Uterus (tissue), 4 donors: ENCODE measurements around the gene LRIT1. TPM values are rescaled to one million over a fixed set of nuclear protein-coding genes. Genes with fewer than 3 reads are reported as not detected.

Source experiments
- DNase-seq, 2 donors: peaks; one replicate each; pipeline ENCODE4 v3.0.0-alpha.2; 2019 to 2020
- H3K27ac ChIP-seq, 2 donors: fragments of 200-600 bp; sonication (generic); 1 replicate in 1 of 2; 2 replicates in 1 of 2; pipeline ENCODE4 v1.5.1; 2016 to 2018
- H3K27me3 ChIP-seq, 2 donors: fragments of 200-600 bp; sonication (generic); one replicate each; pipeline ENCODE4 v1.5.1; 2018 to 2019; ENCODE audit warnings: control low read depth in 1 of 2
- H3K36me3 ChIP-seq, 2 donors: fragments of 200-600 bp; sonication (generic); one replicate each; pipeline ENCODE4 v1.5.1; 2019; ENCODE audit warnings: control low read depth in 1 of 2
- H3K4me1 ChIP-seq, 2 donors: fragments of 200-600 bp; sonication (generic); one replicate each; pipeline ENCODE4 v1.5.1; 2018 to 2019; ENCODE audit warnings: control low read depth in 1 of 2
- H3K4me3 ChIP-seq, 2 donors: fragments of 200-600 bp; sonication (generic); 1 replicate in 1 of 2; 2 replicates in 1 of 2; pipeline ENCODE4 v1.5.1; 2018 to 2019; ENCODE audit warnings: mild to moderate bottlenecking in 1 of 2
- H3K9me3 ChIP-seq, 2 donors: fragments of 200-600 bp; sonication (generic); one replicate each; pipeline ENCODE4 v1.5.1; 2019; ENCODE audit warnings: control low read depth in 1 of 2
- CTCF ChIP-seq, 4 experiments: fragments of 200-600 bp in 2 of 4; fragments of 450-650 bp in 2 of 4; sonication (generic) in 2 of 4; IDR thresholded peaks; one replicate each; pipeline ENCODE4 v1.5.1; 2016 to 2019; ENCODE audit warnings: antibody characterized with exemption in 4 of 4, mild to moderate bottlenecking in 2 of 4, moderate library complexity in 1 of 4
- POLR2A ChIP-seq, 2 donors: fragments of 450-650 bp; IDR thresholded peaks; one replicate each; pipeline ENCODE4 v1.6.1; 2016; ENCODE audit warnings: antibody characterized with exemption in 2 of 2, mild to moderate bottlenecking in 1 of 2, moderate library complexity in 1 of 2
- intact Hi-C: fragments of 100-400 bp; cut with DNase I; formaldehyde crosslinking; loops from one replicate; pipeline ENCODE4 v1.15.1; 2023; ENCODE audit warnings: low total_unique reads
- total RNA-seq, 4 donors: library from RNA; depleted of rRNA in 3 of 4; stranded (reverse); fragments of >200 nt in 3 of 4; gene quantifications; one replicate each; pipeline versions ENCODE4 v1.1.0 to v1.2.4, GENCODE V29; 2014 to 2023
- donor health status: DM: yes; HTN: yes; CAD: no.

LRIT1 gene
- total RNA-seq, 4 donors from 2014 or later, result not detected

GRCh38 chr10:84261236-84261915 is 20.0 kb upstream of the LRIT1 start:
- Histone ChIP-seq H3K9me3 (no peaks in the 10 kb centered on the region), H3K27me3 (no peaks in the 10 kb centered on the region), H3K27ac (no peak overlapping the region), H3K4me3 (no peak overlapping the region), H3K4me1 (no peaks in the 10 kb centered on the region), H3K36me3 (no peaks in the 10 kb centered on the region)
- no peak for DNase-seq
- no peak for TF ChIP-seq CTCF (IDR thresholded peaks at IDR 0.05)
- TF ChIP-seq POLR2A (IDR thresholded peaks at IDR 0.05), result no peak
- intact Hi-C loops, result loop anchor here (5.0 kb wide), 1 partner anchor 276 kb away; no protein-coding TSS in a partner anchor

GRCh38 chr10:84258034-84258695 is 16.8 kb upstream of the LRIT1 start:
- H3K4me1 ChIP-seq, result no peaks in the 10 kb centered on the region
- H3K9me3 ChIP-seq, result no peaks in the 10 kb centered on the region
- no peak overlapping the region for H3K4me3 ChIP-seq
- no peaks in the 10 kb centered on the region for H3K36me3 ChIP-seq
- H3K27me3 ChIP-seq, result no peaks in the 10 kb centered on the region
- intact Hi-C loops, result no loop called here
- TF ChIP-seq POLR2A (IDR thresholded peaks at IDR 0.05), result no peak
- no peak for TF ChIP-seq CTCF (IDR thresholded peaks at IDR 0.05)
- no peak overlapping the region for H3K27ac ChIP-seq
- no peak for DNase-seq

GRCh38 chr10:84257343-84258020 is 16.1 kb upstream of the LRIT1 start:
- intact Hi-C loops, result no loop called here
- no peaks in the 10 kb centered on the region for H3K9me3 ChIP-seq
- no peak for DNase-seq
- TF ChIP-seq POLR2A (IDR thresholded peaks at IDR 0.05) (no peak), CTCF (IDR thresholded peaks at IDR 0.05) (no peak)
- no peak overlapping the region for H3K27ac ChIP-seq
- H3K4me3 ChIP-seq, result no peak overlapping the region
- H3K36me3 ChIP-seq, result no peaks in the 10 kb centered on the region
- H3K27me3 ChIP-seq, result no peaks in the 10 kb centered on the region
- no peaks in the 10 kb centered on the region for H3K4me1 ChIP-seq

DNA sequence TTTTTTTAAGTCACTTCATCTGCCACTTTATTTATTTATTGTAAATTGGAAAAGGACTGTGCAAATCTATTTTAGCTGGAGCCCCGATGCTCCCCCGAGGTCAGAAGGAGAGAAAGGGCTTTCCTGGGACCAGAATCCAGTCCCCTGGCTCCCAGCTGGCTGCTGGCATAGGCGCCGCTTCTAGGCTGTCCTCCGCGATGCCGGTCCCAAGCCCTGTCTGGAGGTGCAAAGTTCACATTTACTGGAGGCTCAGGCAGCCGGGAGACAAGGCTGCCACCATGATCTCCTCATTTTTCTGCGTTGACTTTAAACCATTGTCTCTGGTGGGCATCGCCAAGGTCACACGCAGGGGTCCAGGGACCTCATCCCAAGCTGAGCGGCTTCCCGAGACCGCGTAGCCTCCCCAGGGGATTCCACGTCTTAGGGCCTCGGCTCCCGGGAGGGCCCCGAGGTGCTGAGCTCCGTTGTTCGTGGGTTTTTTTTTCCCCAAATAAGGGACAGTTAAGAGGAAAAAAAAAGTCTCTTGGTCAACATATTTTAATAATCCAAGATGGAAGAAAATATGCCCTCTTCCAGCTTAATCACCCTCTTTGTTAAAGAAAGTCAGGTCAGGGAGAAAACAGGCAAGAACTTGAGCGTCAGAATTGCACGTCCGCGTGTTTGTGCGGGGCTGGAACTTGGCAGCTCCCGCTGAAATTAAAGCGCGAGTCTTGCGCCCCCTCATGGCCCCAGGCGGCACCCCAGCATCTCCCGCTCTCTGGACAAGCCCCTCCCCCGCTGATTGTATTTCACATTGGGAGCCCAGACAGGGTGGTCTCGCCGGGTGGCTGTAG is 15.4 kb upstream of the LRIT1 start:
- peak in 1 of 2 donors; percentile 20 for DNase-seq

More for the DNA sequence above, 15.4 kb upstream of the LRIT1 start:
- Histone ChIP-seq H3K4me3 (no peak overlapping the region), H3K9me3 (no peaks in the 10 kb centered on the region), H3K27ac (no peak overlapping the region), H3K4me1 (no peaks in the 10 kb centered on the region), H3K27me3 (no peaks in the 10 kb centered on the region), H3K36me3 (no peaks in the 10 kb centered on the region)
- TF ChIP-seq CTCF (IDR thresholded peaks at IDR 0.05), result no peak
- no peak for TF ChIP-seq POLR2A (IDR thresholded peaks at IDR 0.05)
- intact Hi-C loops, result no loop called here
